IMR-90 (cell line): ENCODE results near the gene LIN7B. TPM values are rescaled to one million over a fixed set of nuclear protein-coding genes. Genes with fewer than 3 reads are reported as not detected.

Experiments
- ATAC-seq: fragments of 200-7000 bp; cut with Tn5 transposase; 2 replicates; pipeline ENCODE4 v1.9.1; 2020; ENCODE audit warnings: low read depth, mild to moderate bottlenecking, moderate library complexity
- BruUV-seq: library from RNA; stranded (reverse); fragments of 400-500 nt; replicated peaks from 2 replicates; lab custom pipeline; 2021; lab: Mats Ljungman, UMichigan
- CTCF ChIA-PET: fragments of 300-600 bp; formaldehyde crosslinking; extraction: SDS; loops from one replicate; lab custom pipeline; 2021; ENCODE audit warnings: antibody characterized with exemption; lab: Yijun Ruan, JAX
- POLR2A ChIA-PET: fragments of 300-600 bp; sonication (Branson Sonifier 250); formaldehyde crosslinking; loops from one replicate; lab custom pipeline; 2022; ENCODE audit warnings: antibody characterized with exemption; ENCODE audit not compliant: unreplicated experiment; lab: Charles Lee
- DNase-seq: peaks from one replicate; pipeline ENCODE4 v3.0.0; 2013
- H2AFZ ChIP-seq: replicated peaks from 2 replicates; pipeline ENCODE3; 2013; ENCODE audit warnings: low read length, mild to moderate bottlenecking; ENCODE audit not compliant: poor library complexity
- H2AK5ac ChIP-seq: 2 replicates; pipeline ENCODE4 v1.6.1; 2013; ENCODE audit warnings: low read depth, low read length, inconsistent platforms
- H2AK9ac ChIP-seq: replicated peaks from 2 replicates; pipeline ENCODE3; 2013; ENCODE audit warnings: mild to moderate bottlenecking, low read depth, low read length, moderate library complexity; ENCODE audit not compliant: poor library complexity
- H2BK120ac ChIP-seq: 2 replicates; pipeline ENCODE4 v1.6.1; 2013; ENCODE audit warnings: low read depth, low read length, inconsistent platforms
- H2BK15ac ChIP-seq: 3 replicates; pipeline ENCODE4 v1.6.1; 2013; ENCODE audit warnings: low read depth, low read length, inconsistent platforms
- H2BK20ac ChIP-seq: 2 replicates; pipeline ENCODE4 v1.6.1; 2013; ENCODE audit warnings: low read depth, mild to moderate bottlenecking, inconsistent platforms, low read length, moderate library complexity
- H2BK5ac ChIP-seq: 2 replicates; pipeline ENCODE4 v1.6.1; 2013; ENCODE audit warnings: mild to moderate bottlenecking, low read depth, low read length, inconsistent platforms; ENCODE audit not compliant: poor library complexity, severe bottlenecking
- H3K14ac ChIP-seq: replicated peaks from 2 replicates; pipeline ENCODE4 v1.6.1; 2013; ENCODE audit warnings: low read depth, low read length, inconsistent platforms
- H3K18ac ChIP-seq: 2 replicates; pipeline ENCODE4 v1.6.1; 2013; ENCODE audit warnings: low read depth, low read length, control low read depth
- H3K23ac ChIP-seq: 2 replicates; pipeline ENCODE4 v1.6.1; 2013; ENCODE audit warnings: low read depth, low read length, inconsistent platforms
- H3K27ac ChIP-seq: 2 replicates; pipeline ENCODE4 v1.5.1; 2013; ENCODE audit warnings: mild to moderate bottlenecking, control low read depth, low read length; ENCODE audit not compliant: insufficient read depth
- H3K27me3 ChIP-seq: 2 replicates; pipeline ENCODE4 v1.6.1; 2013; ENCODE audit warnings: low read length; ENCODE audit not compliant: control insufficient read depth, insufficient read depth
- H3K36me3 ChIP-seq: 2 replicates; pipeline ENCODE4 v1.6.1; 2013; ENCODE audit warnings: low read length, mixed read lengths; ENCODE audit not compliant: control insufficient read depth, insufficient read depth
- H3K4ac ChIP-seq: 2 replicates; pipeline ENCODE4 v1.6.1; 2013; ENCODE audit warnings: low read depth, low read length, inconsistent platforms
- H3K4me1 ChIP-seq: 2 replicates; pipeline ENCODE4 v1.6.1; 2013; ENCODE audit warnings: low read length, mixed read lengths; ENCODE audit not compliant: control insufficient read depth, insufficient read depth
- H3K4me2 ChIP-seq: 2 replicates; pipeline ENCODE4 v1.6.1; 2013; ENCODE audit warnings: low read depth, mild to moderate bottlenecking, control low read depth, low read length, moderate library complexity
- H3K4me3 ChIP-seq: 2 replicates; pipeline ENCODE4 v1.5.1; 2013; ENCODE audit warnings: low read depth, mild to moderate bottlenecking, control low read depth, low read length, moderate library complexity; ENCODE audit not compliant: insufficient read depth
- H3K56ac ChIP-seq: 2 replicates; pipeline ENCODE4 v1.6.1; 2013; ENCODE audit warnings: low read length, inconsistent platforms; ENCODE audit not compliant: insufficient read depth; ENCODE audit errors: extremely low read depth
- H3K79me1 ChIP-seq, 2 experiments: 2 replicates each; pipeline ENCODE4 v1.6.1; 2013; ENCODE audit warnings: low read length in 2 of 2, inconsistent platforms in 1 of 2, low read depth in 1 of 2
- H3K9ac ChIP-seq: 2 replicates; pipeline ENCODE4 v1.6.1; 2013; ENCODE audit warnings: low read depth, low read length, control low read depth
- H3K9me1 ChIP-seq: 2 replicates; pipeline ENCODE4 v1.6.1; 2013; ENCODE audit warnings: low read length, inconsistent platforms; ENCODE audit not compliant: insufficient read depth
- H3K9me3 ChIP-seq: 2 replicates; pipeline ENCODE4 v1.6.1; 2013; ENCODE audit warnings: low read length; ENCODE audit not compliant: control insufficient read depth, insufficient read depth
- H4K20me1 ChIP-seq: 2 replicates; pipeline ENCODE4 v1.6.1; 2013; ENCODE audit warnings: low read length, inconsistent platforms; ENCODE audit not compliant: insufficient read depth
- H4K5ac ChIP-seq: 2 replicates; pipeline ENCODE4 v1.6.1; 2013; ENCODE audit warnings: mild to moderate bottlenecking, low read depth, low read length, control low read depth
- H4K8ac ChIP-seq, 2 experiments: 2 replicates each; pipeline ENCODE4 v1.6.1; 2013; ENCODE audit warnings: low read depth in 2 of 2, low read length in 2 of 2, control low read depth in 1 of 2, inconsistent platforms in 1 of 2
- H4K91ac ChIP-seq: 2 replicates; pipeline ENCODE4 v1.6.1; 2013; ENCODE audit warnings: low read depth, low read length, inconsistent platforms; ENCODE audit not compliant: insufficient read depth
- BHLHE40 ChIP-seq: fragments of 150-350 bp; IDR thresholded peaks from 2 replicates; pipeline ENCODE4 v1.6.1; 2016; ENCODE audit warnings: mild to moderate bottlenecking, low read depth, low read length
- MAFK ChIP-seq: IDR thresholded peaks from 2 replicates; pipeline ENCODE4 v1.6.1; 2012; ENCODE audit warnings: low read depth, low read length, improper control_type of control experiment
- MAZ ChIP-seq: IDR thresholded peaks from 2 replicates; pipeline ENCODE4 v1.6.1; 2012; ENCODE audit warnings: low read depth, mild to moderate bottlenecking, low read length, improper control_type of control experiment, moderate library complexity, borderline replicate concordance
- RAD21 ChIP-seq: IDR thresholded peaks from 2 replicates; pipeline ENCODE4 v1.6.1; 2012; ENCODE audit warnings: low read length, improper control_type of control experiment
- WGBS, 2 experiments: methylation state at CpG; one replicate each; pipeline versions ENCODE4 v1.1.5 to v1.1.7; 2013; ENCODE audit warnings: missing lambda C conversion rate in 2 of 2; ENCODE audit not compliant: insufficient read length in 1 of 2; ENCODE audit errors: extremely low coverage in 2 of 2; 5-methylcytosine and 5-hydroxymethylcytosine counted together
- dilution Hi-C: fragments of 300-500 bp; cut with HindIII; formaldehyde crosslinking; loops from one replicate; pipeline ENCODE4 v1.14.3; 2018; ENCODE audit warnings: low sequenced_read_pairs; ENCODE audit not compliant: unreplicated experiment
- in situ Hi-C: fragments of 300-500 bp; cut with MboI; formaldehyde crosslinking; loops from 3 replicates; pipeline ENCODE4 v1.14.3; 2019; ENCODE audit warnings: low sequenced_read_pairs, inconsistent platforms, mixed read lengths
- intact Hi-C: fragments of 100-400 bp; cut with micrococcal nuclease; formaldehyde crosslinking; loops from 2 replicates; pipeline ENCODE4 v1.10.0; 2022
- polyA plus RNA-seq, 3 experiments: library from polyadenylated mRNA; depleted of rRNA; stranded (reverse); fragments of >200 nt; gene quantifications; 2 replicates each; pipeline ENCODE4 v1.2.3, GENCODE V29; 2012; ENCODE audit warnings: low replicate concordance in 1 of 3
- total RNA-seq: library from RNA; depleted of rRNA; stranded (reverse); fragments of >200 nt; gene quantifications from 2 replicates; pipeline ENCODE4 v1.2.3, GENCODE V29; 2012

Gene LIN7B
- total and polyA plus RNA-seq, 2 of the 4 experiments (the other 2 are of a cell fraction), result 3.8 to 8.0 TPM

DNA sequence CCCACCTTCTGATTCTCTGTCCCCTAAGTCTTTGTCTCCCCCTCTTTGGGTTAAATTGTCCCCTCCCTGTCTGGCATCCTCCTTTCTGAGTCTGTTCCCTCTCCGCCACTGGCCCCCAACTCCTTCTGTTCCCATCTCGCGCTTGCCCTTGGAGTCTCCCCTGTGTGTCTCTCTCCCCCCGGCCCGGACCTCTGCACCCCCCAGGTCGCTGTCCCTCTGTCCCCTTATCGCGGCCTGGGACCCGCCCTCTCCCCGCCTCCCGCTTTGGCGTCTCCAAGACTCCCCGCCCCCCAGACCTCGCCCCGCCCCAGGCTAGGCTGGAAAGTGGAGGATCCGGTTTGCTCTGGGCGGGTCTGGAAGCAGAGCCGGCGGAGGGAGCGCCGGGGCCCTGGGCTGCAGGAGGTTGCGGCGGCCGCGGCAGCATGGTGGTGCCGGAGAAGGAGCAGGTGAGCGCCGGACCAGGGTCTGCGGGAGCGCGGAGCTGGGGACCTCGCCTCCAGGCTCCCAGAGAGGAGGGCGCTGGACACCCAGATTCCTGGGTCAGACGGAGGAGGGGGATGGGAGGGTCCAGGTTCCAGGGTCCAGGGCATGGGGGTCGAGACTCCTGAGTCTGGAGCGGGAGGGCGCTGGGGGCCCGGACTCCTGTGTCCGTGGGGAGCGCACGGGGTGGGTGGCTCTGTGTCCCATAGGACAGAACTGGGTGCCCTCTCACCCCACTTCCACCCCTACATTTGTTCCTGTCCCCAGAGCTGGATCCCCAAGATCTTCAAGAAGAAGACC, 43.5 kb downstream of the LIN7B start, which contains the start of gene TRPM4 (continued):
- TF ChIP-seq BHLHE40, result no peak

- DNase-seq (no peak), ATAC-seq (no peak)
- 87% methylated on average over 10 of the region's 13 CpGs; no CpG with 5 or more reads in 1 of the 2 experiments for WGBS, 2 experiments
- H3K4me3 ChIP-seq, result no peak overlapping the region
- BruUV-seq, result no TSS peak
- no peak overlapping the region for H3K14ac ChIP-seq
- dilution Hi-C loops (no loop called here), intact Hi-C loops (no loop called here), in situ Hi-C loops (no loop called here)
- H3K27me3 ChIP-seq, result peaks cover 6% of the 10 kb centered on the region; the same call in 1 of the 2 replicates
- H3K18ac ChIP-seq, result no peak overlapping the region
- no peak overlapping the region for H2BK15ac ChIP-seq
- H3K79me1 ChIP-seq, result peaks cover 8 to 32% of the 10 kb centered on the region in 2 experiments; a peak in 3 of 4 replicates
- peaks cover 2% of the 10 kb centered on the region; the same call in 1 of the 2 replicates for H3K4me1 ChIP-seq
- H4K91ac ChIP-seq, result no peak overlapping the region
- H3K9ac ChIP-seq, result no peak overlapping the region
- no peak overlapping the region for H2BK20ac ChIP-seq
- no peaks in the 10 kb centered on the region; the same call in 1 of the 2 replicates for H3K36me3 ChIP-seq
- POLR2A ChIA-PET, result interaction anchor here (0.7 kb wide), 1 partner anchor 63 kb away, joined by 3 read pairs; no protein-coding TSS in a partner anchor
- no peaks in the 10 kb centered on the region; the same call in 1 of the 2 replicates for H4K20me1 ChIP-seq
- no peak overlapping the region for H3K27ac ChIP-seq
- no peak overlapping the region for H3K23ac ChIP-seq
- H4K5ac ChIP-seq, result no peak overlapping the region
- no peaks in the 10 kb centered on the region for H3K9me3 ChIP-seq
- no peak overlapping the region for H3K4ac ChIP-seq
- H2AK9ac ChIP-seq, result no peak overlapping the region
- TF ChIP-seq RAD21 (no peak), MAZ (no peak), BHLHE40 (no peak), MAFK (no peak)
- no peak overlapping the region for H2AK5ac ChIP-seq
- peaks cover 5% of the 10 kb centered on the region; the same call in 1 of the 2 replicates for H3K9me1 ChIP-seq
- no peak overlapping the region for H2AFZ ChIP-seq
- no peak overlapping the region for H2BK120ac ChIP-seq
- H3K56ac ChIP-seq, result no peak overlapping the region
- H3K4me2 ChIP-seq, result no peak overlapping the region
- H2BK5ac ChIP-seq, result no peak overlapping the region
- no peak overlapping the region for H4K8ac ChIP-seq
- CTCF ChIA-PET, result interaction anchor here (0.8 kb wide), 1 partner anchor 14 kb away, joined by 3 read pairs; no protein-coding TSS in a partner anchor
Measured at GRCh38 chr19:49160450-49161189, 46.5 kb downstream of the LIN7B start.
